Right cardiac atrium (tissue), 5 donors: Measurements from ENCODE around the gene TPSAB1. TPM values are rescaled to one million over a fixed set of nuclear protein-coding genes. Genes with fewer than 3 reads are reported as not detected.
"Not testable (repeated sequence)": the region's sequence is repeated elsewhere in the genome, so short reads cannot be mapped to it uniquely, and the experiment has no call there.

Experiments used
- ATAC-seq, 2 donors: fragments of 200-7000 bp; cut with Tn5 transposase; one replicate each; pipeline versions ENCODE4 v1.8.0 to v1.9.1; 2020; ENCODE audit warnings: moderate library complexity in 2 of 2, mild to moderate bottlenecking in 1 of 2
- DNase-seq, 3 donors: peaks; one replicate each; pipeline ENCODE4 v3.0.0-alpha.2; 2020
- H3K27ac ChIP-seq: one replicate; pipeline ENCODE4 v1.5.1; 2013; ENCODE audit warnings: mild to moderate bottlenecking, low read length, control low read depth, moderate library complexity
- H3K27me3 ChIP-seq: one replicate; pipeline ENCODE4 v1.6.1; 2013; ENCODE audit not compliant: control insufficient read depth, insufficient read depth
- H3K4me1 ChIP-seq: one replicate; pipeline ENCODE4 v1.6.1; 2013; ENCODE audit warnings: low read length; ENCODE audit not compliant: control insufficient read depth, insufficient read depth
- H3K4me3 ChIP-seq: one replicate; pipeline ENCODE4 v1.5.1; 2013; ENCODE audit warnings: low read length, control low read depth
- H3K9me3 ChIP-seq: one replicate; pipeline ENCODE4 v1.6.1; 2013; ENCODE audit warnings: low read length; ENCODE audit not compliant: control insufficient read depth
- WGBS: extraction: QIAGEN DNeasy Blood & Tissue Kit; methylation state at CpG from one replicate; pipeline ENCODE4 v1.1.7; 2013; 5-methylcytosine and 5-hydroxymethylcytosine counted together
- intact Hi-C, 4 donors: fragments of 100-400 bp; cut with DNase I; formaldehyde crosslinking; loops; one replicate each; pipeline versions ENCODE4 v1.11.0 to v1.14.0; 2022 to 2023
- polyA plus RNA-seq: library from polyadenylated mRNA; stranded (reverse); fragments of 200-250 nt; gene quantifications from one replicate; pipeline ENCODE4 v1.2.3, GENCODE V29; 2013
- total RNA-seq, 4 donors: library from RNA; stranded (reverse); fragmentation: NEBNext Ultra II Directional; extraction: Animal tissue kit (Norgen Biotek cat#: 25700); gene quantifications; one replicate each; pipeline ENCODE4 v1.2.1, GENCODE V29; 2021
- donor health status: healthy with polysubstance abuse.
- donor health status: DM: no; HTN: yes; CAD: no.
- donor health status: DM: no; HTN: no; CAD: no.
- donor health status: DM: no; HTN: yes; CAD: no; lungs with severe emphysema.
- donor health status: DM: yes; HTN: yes; CAD: no.

TPSAB1 gene
- total and polyA plus RNA-seq, 5 donors: 1.2 to 8.3 (median 4.5) TPM

GRCh38 chr16:1263591-1264344 lies 23.3 kb downstream of the TPSAB1 start:
- no peaks in the 10 kb centered on the region for H3K27me3 ChIP-seq
- H3K4me1 ChIP-seq: no peaks in the 10 kb centered on the region
- 70% methylated on average over 15 of the region's 15 CpGs for WGBS
- no peak overlapping the region for H3K27ac ChIP-seq
- ATAC-seq (no peak), DNase-seq (peak in 1 of 3 donors; percentile 20)
- no peak overlapping the region for H3K4me3 ChIP-seq
- intact Hi-C loops: no loop called here
- H3K9me3 ChIP-seq: no peaks in the 10 kb centered on the region

- intact Hi-C loops: no loop called here
- no peak for ATAC-seq
- H3K4me1 ChIP-seq: no peaks in the 10 kb centered on the region
Measured at GRCh38 chr16:1264345-1265089, 24.0 kb downstream of the TPSAB1 start.

DNA sequence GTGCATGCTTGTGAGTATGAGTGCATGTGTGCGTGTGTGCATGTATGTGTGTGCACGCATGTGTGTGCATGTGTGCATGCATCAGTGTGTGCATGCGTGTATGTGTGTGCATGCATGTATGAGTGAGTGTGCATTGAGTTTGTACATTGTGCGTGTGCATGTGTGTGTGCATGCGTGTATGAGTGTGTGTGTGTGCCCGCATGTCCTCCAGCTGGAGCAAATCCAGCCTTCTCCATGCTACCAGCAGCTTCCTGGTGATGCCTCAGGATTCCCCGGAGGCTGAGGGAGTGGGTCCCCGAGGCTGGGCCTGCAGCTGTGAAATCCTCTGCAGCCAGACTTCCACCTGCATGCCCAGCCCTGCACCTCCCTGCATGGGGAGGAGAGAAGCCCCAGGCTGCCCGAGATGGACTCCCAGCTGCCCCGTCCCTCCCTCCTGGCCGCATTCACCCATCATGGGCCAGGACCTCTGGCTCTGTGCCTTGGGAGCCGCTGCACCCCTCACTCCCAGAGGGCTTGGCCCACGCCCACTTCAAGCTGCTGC lies 24.7 kb downstream of the TPSAB1 start:
- 83% methylated on average over 13 of the region's 13 CpGs for WGBS
- DNase-seq (peak in 2 of 3 donors; percentile 26 to 42), ATAC-seq (no peak)
- Histone ChIP-seq H3K4me3 (no peak overlapping the region), H3K4me1 (no peaks in the 10 kb centered on the region), H3K27me3 (no peaks in the 10 kb centered on the region), H3K27ac (no peak overlapping the region), H3K9me3 (no peaks in the 10 kb centered on the region)
- intact Hi-C loops: no loop called here

More at GRCh38 chr16:1264345-1265089, 24.0 kb downstream of the TPSAB1 start:
- H3K4me3 ChIP-seq: no peak overlapping the region
- H3K27me3 ChIP-seq: no peaks in the 10 kb centered on the region
- H3K27ac ChIP-seq: no peak overlapping the region
- 97% methylated on average over 16 of the region's 16 CpGs for WGBS
- H3K9me3 ChIP-seq: no peaks in the 10 kb centered on the region
- DNase-seq: no peak

DNA sequence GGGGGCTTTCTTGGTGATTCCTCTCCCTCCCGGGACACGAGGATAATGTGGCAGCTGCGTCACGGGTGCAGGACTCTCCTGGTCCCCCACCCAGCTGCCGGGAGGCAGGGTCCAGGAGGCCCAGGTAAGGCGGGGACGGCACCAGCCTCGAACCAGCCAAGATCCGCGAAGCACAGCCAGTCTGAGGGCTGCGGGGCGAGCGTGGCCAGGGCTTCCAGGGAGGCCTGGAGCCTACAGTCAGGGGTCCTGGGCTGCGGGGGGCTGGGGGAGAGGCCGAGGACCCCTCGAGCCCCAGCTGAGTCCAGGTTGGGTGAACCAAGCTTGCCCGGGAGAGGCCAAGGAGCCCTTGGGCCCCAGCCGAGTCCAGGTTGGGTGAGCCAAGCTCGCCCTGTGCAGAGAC lies 25.3 kb downstream of the TPSAB1 start:
- Histone ChIP-seq H3K4me3 (no peak overlapping the region), H3K4me1 (no peaks in the 10 kb centered on the region), H3K27ac (no peak overlapping the region), H3K27me3 (no peaks in the 10 kb centered on the region), H3K9me3 (no peaks in the 10 kb centered on the region)
- intact Hi-C loops: no loop called here
- ATAC-seq: no peak
- peak in 2 of 3 donors; percentile 9 to 40 for DNase-seq
- WGBS: 87% methylated on average over 19 of the region's 19 CpGs

GRCh38 chr16:1269418-1269817 lies 28.9 kb downstream of the TPSAB1 start:
- WGBS: 95% methylated on average over 7 of the region's 7 CpGs
- H3K27ac ChIP-seq, DNase-seq, H3K4me1 ChIP-seq, intact Hi-C loops, H3K27me3 ChIP-seq, H3K9me3 ChIP-seq, ATAC-seq, H3K4me3 ChIP-seq: not testable (repeated sequence)

DNA sequence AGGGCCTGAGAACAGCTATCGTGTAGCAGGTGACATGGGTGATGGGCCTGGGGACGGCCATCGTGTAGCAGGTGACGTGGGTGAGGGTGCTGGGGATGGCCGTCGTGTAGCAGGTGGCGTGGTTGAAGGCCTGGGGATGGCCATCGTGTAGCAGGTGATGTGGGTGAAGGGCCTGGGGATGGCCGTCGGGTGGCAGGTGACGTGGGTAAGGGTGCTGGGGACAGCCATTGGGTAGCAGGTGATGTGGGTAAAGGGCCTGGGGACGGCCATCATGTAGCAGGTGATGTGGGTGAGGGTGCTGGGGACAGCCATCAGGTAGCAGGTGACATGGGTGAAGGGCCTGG lies 30.8 kb downstream of the TPSAB1 start:
- Histone ChIP-seq H3K9me3 (no peaks in the 10 kb centered on the region), H3K27ac (no peak overlapping the region), H3K4me3 (no peak overlapping the region), H3K4me1 (no peaks in the 10 kb centered on the region), H3K27me3 (no peaks in the 10 kb centered on the region)
- 76% methylated on average over 12 of the region's 12 CpGs for WGBS
- intact Hi-C loops: no loop called here
- no peak for ATAC-seq
- no peak for DNase-seq

GRCh38 chr16:1271724-1272413 lies 31.4 kb downstream of the TPSAB1 start:
- H3K4me1 ChIP-seq, H3K27ac ChIP-seq, H3K4me3 ChIP-seq, intact Hi-C loops, H3K9me3 ChIP-seq, H3K27me3 ChIP-seq: not testable (repeated sequence)
- DNase-seq (peak; percentile 39 to 76 (median 75)), ATAC-seq (peak; percentile 9 to 32)
- 15% methylated on average over 19 of the region's 19 CpGs for WGBS

- 74% methylated on average over 9 of the region's 9 CpGs for WGBS
- ATAC-seq (peak in 1 of 2 donors; percentile 8), DNase-seq (no peak)
- H3K4me3 ChIP-seq: no peak overlapping the region
- no peaks in the 10 kb centered on the region for H3K4me1 ChIP-seq
- no peaks in the 10 kb centered on the region for H3K9me3 ChIP-seq
- no peaks in the 10 kb centered on the region for H3K27me3 ChIP-seq
- intact Hi-C loops: no loop called here
- no peak overlapping the region for H3K27ac ChIP-seq
Measured at GRCh38 chr16:1272453-1273198, 32.1 kb downstream of the TPSAB1 start.

- H3K27ac ChIP-seq: no peak overlapping the region
- no peaks in the 10 kb centered on the region for H3K9me3 ChIP-seq
- intact Hi-C loops: no loop called here
- no peak overlapping the region for H3K4me3 ChIP-seq
- no peaks in the 10 kb centered on the region for H3K27me3 ChIP-seq
- ATAC-seq (no peak), DNase-seq (no peak)
- 86% methylated on average over 15 of the region's 15 CpGs for WGBS
- H3K4me1 ChIP-seq: no peaks in the 10 kb centered on the region
Measured at GRCh38 chr16:1273816-1274215, 33.3 kb downstream of the TPSAB1 start.

GRCh38 chr16:1274767-1275166 lies 34.3 kb downstream of the TPSAB1 start:
- WGBS: 95% methylated on average over 7 of the region's 7 CpGs
- DNase-seq (no peak), ATAC-seq (no peak)
- H3K9me3 ChIP-seq: no peaks in the 10 kb centered on the region
- no peak overlapping the region for H3K4me3 ChIP-seq
- no peaks in the 10 kb centered on the region for H3K27me3 ChIP-seq
- H3K27ac ChIP-seq: no peak overlapping the region
- H3K4me1 ChIP-seq: no peaks in the 10 kb centered on the region
- intact Hi-C loops: no loop called here
